ENCODE results near the gene MTFR1L. TPM values are rescaled to one million over a fixed set of nuclear protein-coding genes. Genes with fewer than 3 reads are reported as not detected.
A peak's percentile ranks its signal among the peaks of the same experiment; 100 is the strongest.
"Not testable (repeated sequence)": the region's sequence is repeated elsewhere in the genome, so short reads cannot be mapped to it uniquely, and the experiment has no call there.

MTFR1L gene
- total and polyA plus RNA-seq, 2 donors (not counting 1 experiment from before 2014, with no cell fraction given) = 38.3 to 56.0 TPM

DNA sequence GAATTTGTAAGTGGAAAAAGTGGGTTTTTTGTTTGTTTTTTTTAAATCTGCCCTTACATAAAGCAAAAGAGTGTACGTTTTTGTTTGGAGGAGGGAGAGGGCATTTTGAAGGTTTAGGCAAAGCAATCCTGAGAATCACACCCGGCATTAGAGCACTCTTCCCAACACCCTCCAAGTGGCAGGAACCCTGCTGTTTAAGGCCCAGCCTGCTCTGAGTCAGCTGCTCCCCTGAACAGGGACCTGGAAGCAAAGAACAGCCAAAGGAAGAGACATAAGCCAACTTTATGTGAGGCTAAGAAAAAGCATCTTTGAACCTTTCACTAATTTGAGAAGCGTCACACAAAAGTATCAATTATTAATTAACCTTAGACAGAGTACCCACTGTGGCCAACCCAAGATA, 16.9 kb downstream of the MTFR1L start:
- Histone ChIP-seq H2AFZ (ENCODE audit: low read length) (no peak overlapping the region), H3K4me1 (ENCODE audit: control insufficient read depth, extremely low read depth, insufficient read depth, low read length) (no peaks in the 10 kb centered on the region), H3K36me3 (ENCODE audit: control insufficient read depth, insufficient read depth, low read length) (peaks cover 7% of the 10 kb centered on the region), H4K20me1 (ENCODE audit: control insufficient read depth, extremely low read depth, insufficient read depth, low read length) (no peaks in the 10 kb centered on the region), H3K27me3 (ENCODE audit: control insufficient read depth, insufficient read depth, low read length) (no peaks in the 10 kb centered on the region), H3K9ac (ENCODE audit: insufficient read depth, low read length) (no peak overlapping the region), H3K4me3 (replicated peaks in 1 of 4; ENCODE audit: control extremely low read depth in 1 of 4, insufficient read depth in 1 of 4, low read depth in 3 of 4, low read length in 4 of 4) (no peak overlapping the region), H3K9me3 (ENCODE audit: control insufficient read depth, insufficient read depth, low read depth, low read length) (no peaks in the 10 kb centered on the region), H3K79me2 (ENCODE audit: control insufficient read depth, insufficient read depth, low read length) (no peaks in the 10 kb centered on the region), H3K4me2 (ENCODE audit: extremely low read depth, insufficient read depth, low read length) (no peak overlapping the region), H3K27ac (ENCODE audit: insufficient read depth, low read length) (no peak overlapping the region)
- TF ChIP-seq, protein P1, sequence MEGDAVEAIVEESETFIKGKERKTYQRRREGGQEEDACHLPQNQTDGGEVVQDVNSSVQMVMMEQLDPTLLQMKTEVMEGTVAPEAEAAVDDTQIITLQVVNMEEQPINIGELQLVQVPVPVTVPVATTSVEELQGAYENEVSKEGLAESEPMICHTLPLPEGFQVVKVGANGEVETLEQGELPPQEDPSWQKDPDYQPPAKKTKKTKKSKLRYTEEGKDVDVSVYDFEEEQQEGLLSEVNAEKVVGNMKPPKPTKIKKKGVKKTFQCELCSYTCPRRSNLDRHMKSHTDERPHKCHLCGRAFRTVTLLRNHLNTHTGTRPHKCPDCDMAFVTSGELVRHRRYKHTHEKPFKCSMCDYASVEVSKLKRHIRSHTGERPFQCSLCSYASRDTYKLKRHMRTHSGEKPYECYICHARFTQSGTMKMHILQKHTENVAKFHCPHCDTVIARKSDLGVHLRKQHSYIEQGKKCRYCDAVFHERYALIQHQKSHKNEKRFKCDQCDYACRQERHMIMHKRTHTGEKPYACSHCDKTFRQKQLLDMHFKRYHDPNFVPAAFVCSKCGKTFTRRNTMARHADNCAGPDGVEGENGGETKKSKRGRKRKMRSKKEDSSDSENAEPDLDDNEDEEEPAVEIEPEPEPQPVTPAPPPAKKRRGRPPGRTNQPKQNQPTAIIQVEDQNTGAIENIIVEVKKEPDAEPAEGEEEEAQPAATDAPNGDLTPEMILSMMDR (conservative IDR thresholded peaks at IDR 0.05 in 1 of 2, IDR thresholded peaks at IDR 0.05 in 1 of 2; ENCODE audit: low read depth in 1 of 2, low read length in 2 of 2) = no peak
- TF ChIP-seq EZH2 (IDR thresholded peaks at IDR 0.05; ENCODE audit: low read length, missing control alignments) = no peak
- no peak for DNase-seq (ENCODE audit: low read depth in 2 of 2)

DNA sequence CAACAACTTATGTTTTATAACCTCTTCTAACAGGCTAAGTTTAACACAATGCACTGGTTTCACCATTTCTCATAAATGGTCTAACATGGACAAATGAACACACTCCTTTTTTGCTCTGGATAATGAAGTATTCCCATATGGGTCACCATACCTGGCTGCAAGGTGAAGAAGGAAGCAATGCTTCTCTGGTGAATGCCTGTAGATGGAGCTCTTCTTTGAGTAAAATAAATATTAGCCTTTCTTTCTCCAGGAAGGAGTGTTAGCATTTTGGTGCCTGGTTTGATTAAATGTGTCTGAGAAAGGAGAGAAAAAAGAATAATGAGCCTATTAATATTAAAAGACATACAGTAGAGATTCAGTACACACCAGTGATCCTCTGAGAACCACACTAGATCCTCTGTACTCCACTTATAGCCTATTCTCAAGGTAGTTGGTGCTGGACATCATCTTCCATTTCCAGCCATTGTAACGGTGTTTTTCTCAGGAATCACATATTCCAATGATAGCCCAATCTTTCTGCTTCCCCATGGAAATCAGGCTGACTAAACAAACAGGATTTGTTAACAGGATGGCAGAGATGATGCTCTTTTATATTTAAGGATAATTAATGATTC, 17.6 kb downstream of the MTFR1L start:
- H3K9ac ChIP-seq (ENCODE audit: insufficient read depth, low read length) = no peak overlapping the region
- TF ChIP-seq, protein P1 (conservative IDR thresholded peaks at IDR 0.05 in 1 of 2, IDR thresholded peaks at IDR 0.05 in 1 of 2; ENCODE audit: low read depth in 1 of 2, low read length in 2 of 2) = peak; percentile 22 to 43
- no peak for TF ChIP-seq EZH2 (IDR thresholded peaks at IDR 0.05; ENCODE audit: low read length, missing control alignments)
- no peak overlapping the region for H3K4me3 ChIP-seq (replicated peaks in 1 of 4; ENCODE audit: control extremely low read depth in 1 of 4, insufficient read depth in 1 of 4, low read depth in 3 of 4, low read length in 4 of 4)
- no peaks in the 10 kb centered on the region for H4K20me1 ChIP-seq (ENCODE audit: control insufficient read depth, extremely low read depth, insufficient read depth, low read length)
- H3K36me3 ChIP-seq (ENCODE audit: control insufficient read depth, insufficient read depth, low read length) = peaks cover 2% of the 10 kb centered on the region
- H3K4me2 ChIP-seq (ENCODE audit: extremely low read depth, insufficient read depth, low read length) = no peak overlapping the region
- peak in 1 of 2 donors; percentile 26 for DNase-seq (ENCODE audit: low read depth in 2 of 2)
- no peak overlapping the region for H3K27ac ChIP-seq (ENCODE audit: insufficient read depth, low read length)
- H2AFZ ChIP-seq (ENCODE audit: low read length) = no peak overlapping the region
- no peaks in the 10 kb centered on the region for H3K79me2 ChIP-seq (ENCODE audit: control insufficient read depth, insufficient read depth, low read length)
- H3K4me1 ChIP-seq (ENCODE audit: control insufficient read depth, extremely low read depth, insufficient read depth, low read length) = no peaks in the 10 kb centered on the region
- no peaks in the 10 kb centered on the region for H3K27me3 ChIP-seq (ENCODE audit: control insufficient read depth, insufficient read depth, low read length)
- no peaks in the 10 kb centered on the region for H3K9me3 ChIP-seq (ENCODE audit: control insufficient read depth, insufficient read depth, low read depth, low read length)

DNA sequence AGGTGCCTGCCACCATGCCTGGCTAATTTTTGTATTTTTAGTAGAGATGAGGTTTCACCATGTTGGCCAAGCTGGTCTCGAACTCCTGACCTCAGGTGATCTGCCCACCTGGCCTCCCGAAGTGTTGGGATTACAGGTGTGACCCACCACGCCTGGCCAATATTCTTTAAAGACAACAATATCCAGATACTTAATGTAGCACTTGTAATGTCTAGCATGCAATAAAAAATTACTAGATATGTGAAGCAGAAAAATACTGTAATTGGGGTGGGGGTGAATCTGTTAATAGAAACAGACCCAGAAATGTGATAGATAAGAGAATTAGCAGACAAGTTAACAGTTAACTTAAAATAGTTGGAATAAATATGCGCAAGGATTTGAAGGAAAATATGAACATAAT, 20.1 kb downstream of the MTFR1L start:
- H3K4me3 ChIP-seq (replicated peaks in 1 of 4; ENCODE audit: control extremely low read depth in 1 of 4, insufficient read depth in 1 of 4, low read depth in 3 of 4, low read length in 4 of 4); H3K36me3 ChIP-seq (ENCODE audit: control insufficient read depth, insufficient read depth, low read length); H3K4me1 ChIP-seq (ENCODE audit: control insufficient read depth, extremely low read depth, insufficient read depth, low read length); H3K27me3 ChIP-seq (ENCODE audit: control insufficient read depth, insufficient read depth, low read length); H3K27ac ChIP-seq (ENCODE audit: insufficient read depth, low read length); H3K9ac ChIP-seq (ENCODE audit: insufficient read depth, low read length); H3K4me2 ChIP-seq (ENCODE audit: extremely low read depth, insufficient read depth, low read length); H3K79me2 ChIP-seq (ENCODE audit: control insufficient read depth, insufficient read depth, low read length); H4K20me1 ChIP-seq (ENCODE audit: control insufficient read depth, extremely low read depth, insufficient read depth, low read length); H3K9me3 ChIP-seq (ENCODE audit: control insufficient read depth, insufficient read depth, low read depth, low read length); DNase-seq (ENCODE audit: low read depth in 2 of 2); H2AFZ ChIP-seq (ENCODE audit: low read length): not testable (repeated sequence)
